Activated effector memory CD4-positive, alpha-beta T cell treated with anti-CD3 and anti-CD28 coated beads, Interleukin-2, amount 50 U/mL, for 16 hours (primary cell): ENCODE measurements around the gene CCR5.

Experiments used
- DNase-seq: peaks from one replicate; pipeline ENCODE4 v3.0.0-alpha.2; 2020

Gene CCR5

GRCh38 chr3:46359733-46360493 is 10.8 kb upstream of the CCR5 start:
- DNase-seq: no peak

GRCh38 chr3:46360907-46361306 is 9.8 kb upstream of the CCR5 start:
- no peak for DNase-seq

- no peak for DNase-seq
These were observed 9.1 kb upstream of the CCR5 start for GRCh38 chr3:46361408-46362283.

GRCh38 chr3:46365041-46365440 is 5.7 kb upstream of the CCR5 start:
- no peak for DNase-seq

- DNase-seq: no peak
These were observed 4.8 kb upstream of the CCR5 start for GRCh38 chr3:46365737-46366524.

GRCh38 chr3:46367811-46368210 is 2.9 kb upstream of the CCR5 start:
- DNase-seq: no peak

- DNase-seq: peak; percentile 86
These were observed 2.2 kb upstream of the CCR5 start for GRCh38 chr3:46368569-46368968.

GRCh38 chr3:46369151-46369550 is 1.6 kb upstream of the CCR5 start:
- no peak for DNase-seq

GRCh38 chr3:46369675-46370132 is 1.0 kb upstream of the CCR5 start:
- DNase-seq: peak; percentile 68

- no peak for DNase-seq
These were observed 984 bp downstream of the CCR5 start for GRCh38 chr3:46371519-46372340.

GRCh38 chr3:46372492-46373359 is 2.0 kb downstream of the CCR5 start:
- DNase-seq: no peak

- no peak for DNase-seq
These were observed 4.0 kb downstream of the CCR5 start for GRCh38 chr3:46374755-46375154.

- DNase-seq: no peak
These were observed 4.5 kb downstream of the CCR5 start for GRCh38 chr3:46375218-46375617.

- DNase-seq: no peak
These were observed 5.1 kb downstream of the CCR5 start for GRCh38 chr3:46375814-46376213.

- DNase-seq: peak; percentile 88
These were observed 7.7 kb downstream of the CCR5 start for GRCh38 chr3:46378426-46378942.

- DNase-seq: no peak
These were observed 9.9 kb downstream of the CCR5 start for GRCh38 chr3:46380471-46381221.

GRCh38 chr3:46381625-46382024 is 10.9 kb downstream of the CCR5 start:
- no peak for DNase-seq

GRCh38 chr3:46383211-46383950 is 12.6 kb downstream of the CCR5 start:
- no peak for DNase-seq

- no peak for DNase-seq
These were observed 13.2 kb downstream of the CCR5 start for GRCh38 chr3:46383951-46384330.

- no peak for DNase-seq
These were observed 15.5 kb downstream of the CCR5 start for GRCh38 chr3:46386205-46386604.
